ENCODE results near the gene GALNT17.

DNA sequence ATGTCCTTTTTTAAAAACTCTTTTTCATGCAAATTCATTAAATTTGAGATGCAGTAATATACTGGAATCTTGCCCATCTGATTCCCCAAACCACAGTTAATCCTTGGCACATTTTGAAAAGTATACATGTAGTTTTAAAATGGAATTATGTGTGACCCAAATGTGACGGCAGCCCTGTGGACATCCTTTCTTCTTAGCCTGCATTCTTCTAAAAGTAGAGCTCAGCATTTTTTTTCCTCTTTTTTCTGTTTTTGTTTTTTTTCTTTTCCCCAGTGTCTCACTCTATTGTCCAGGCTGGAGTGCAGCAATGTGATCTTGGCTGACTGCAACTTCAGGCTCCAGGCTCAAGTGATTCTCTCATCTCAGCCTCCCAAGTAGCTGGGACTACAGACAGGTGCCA is 338.9 kb downstream of the GALNT17 start:
- no peak for TF ChIP-seq POLR2A (IDR thresholded peaks at IDR 0.05; ENCODE audit: low read length)
- TF ChIP-seq GATA1 (IDR thresholded peaks at IDR 0.05; ENCODE audit: low read depth, low read length), result no peak

Data from erythroblast (primary cell).